Glomerular endothelial cell (primary cell): ENCODE results near the gene FAM90A26. TPM values are rescaled to one million over a fixed set of nuclear protein-coding genes. Genes with fewer than 3 reads are reported as not detected.
"Not testable (repeated sequence)": the region's sequence is repeated elsewhere in the genome, so short reads cannot be mapped to it uniquely, and the experiment has no call there.

ENCODE experiments used
- DNase-seq: peaks from one replicate; pipeline ENCODE4 v3.0.0-alpha.2; 2011; ENCODE audit warnings: low read depth, low spot score; ENCODE audit errors: extremely low read depth
- total RNA-seq: library from RNA; depleted of rRNA; stranded (reverse); fragments of >200 nt; gene quantifications from 2 replicates; pipeline ENCODE4 v1.2.3, GENCODE V29; 2015

Gene FAM90A26
- total RNA-seq, 1 donor from 2014 or later, result not detected

DNA sequence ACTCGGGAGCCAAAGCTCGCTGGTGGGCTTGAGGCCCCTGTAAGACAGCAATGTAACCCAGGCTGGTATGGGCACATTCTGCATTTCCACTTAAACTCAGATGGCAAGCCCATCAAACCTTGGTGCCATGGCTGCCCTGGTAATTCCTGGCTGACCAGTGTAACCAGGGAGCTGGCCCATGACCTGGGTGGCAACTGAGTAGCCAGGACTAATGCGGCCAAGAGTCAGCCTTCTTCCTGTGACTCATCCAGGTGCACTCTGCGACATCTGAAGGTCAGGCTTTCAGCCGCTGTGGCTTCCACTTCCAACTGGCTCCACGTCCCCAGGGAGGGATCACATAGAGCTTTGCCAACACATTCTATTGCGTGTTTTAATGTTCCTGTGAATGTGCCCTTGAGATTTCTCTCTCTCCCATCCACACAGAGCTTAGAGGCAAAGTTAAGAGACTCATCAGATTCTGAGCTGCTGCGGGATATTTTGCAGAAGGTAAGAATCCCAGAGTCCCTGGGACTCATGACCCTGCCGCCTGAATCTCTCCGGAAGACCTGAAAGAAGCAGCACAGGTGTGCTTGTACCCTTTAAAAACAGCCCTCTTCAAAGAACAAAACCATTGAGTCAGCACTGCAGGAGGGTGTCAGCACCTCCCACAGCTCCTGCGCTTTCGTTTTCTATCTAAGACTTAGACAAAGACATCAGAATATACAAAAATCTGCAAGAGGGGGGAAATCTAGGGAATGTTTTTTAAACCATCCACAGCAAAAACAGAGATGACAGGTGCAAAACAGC is 14.9 kb upstream of the FAM90A26 start:
- not testable (repeated sequence) for DNase-seq

- not testable (repeated sequence) for DNase-seq
Measured at GRCh38 chr4:9158392-9158791, 11.8 kb upstream of the FAM90A26 start.

DNA sequence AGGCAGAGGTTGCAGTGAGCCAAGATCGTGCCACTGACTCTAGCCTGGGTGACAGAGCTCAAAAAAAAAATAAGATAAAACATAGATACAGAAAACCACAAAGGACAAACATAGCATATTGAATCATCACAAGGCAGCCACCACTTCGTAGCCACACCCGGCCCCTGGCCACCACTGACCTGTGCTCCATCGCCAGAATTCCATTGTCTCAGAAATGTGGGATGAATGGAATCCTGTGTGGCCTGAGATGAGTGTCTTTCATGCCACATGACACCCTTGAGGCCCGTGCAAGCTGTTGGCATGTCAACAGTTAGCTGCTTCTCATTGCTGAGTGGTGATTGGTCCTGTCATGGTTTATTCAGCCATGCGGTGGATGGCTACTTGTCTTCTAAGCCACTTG is 10.2 kb upstream of the FAM90A26 start:
- DNase-seq, result not testable (repeated sequence)

GRCh38 chr4:9165990-9166389 is 4.2 kb upstream of the FAM90A26 start:
- DNase-seq, result not testable (repeated sequence)

DNA sequence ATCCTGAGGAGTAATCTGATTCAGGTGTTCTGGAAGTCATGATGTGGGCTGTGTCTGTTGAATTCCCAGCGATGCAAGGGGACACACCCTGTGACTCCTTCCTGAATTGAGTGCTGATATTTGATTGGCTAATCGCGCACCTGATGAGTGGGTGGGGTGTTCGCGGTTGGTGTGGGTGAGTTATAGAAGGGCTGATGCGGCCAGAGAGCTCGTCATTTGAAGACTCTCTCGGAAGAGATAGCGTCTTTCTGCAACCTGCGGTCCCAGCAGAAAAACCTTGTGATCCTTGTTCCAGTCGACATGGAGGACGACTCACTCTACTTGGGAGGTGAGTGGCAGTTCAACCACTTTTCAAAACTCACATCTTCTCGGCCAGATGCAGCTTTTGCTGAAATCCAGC is 40.1 kb downstream of the FAM90A26 start, which contains the start of gene USP17L10:
Gene USP17L10, plus strand, starts transcription at position 301 of the 400 bp plus-strand sequence. Its CDS starts 0 bp downstream, at position 301.
- DNase-seq, result not testable (repeated sequence)

DNA sequence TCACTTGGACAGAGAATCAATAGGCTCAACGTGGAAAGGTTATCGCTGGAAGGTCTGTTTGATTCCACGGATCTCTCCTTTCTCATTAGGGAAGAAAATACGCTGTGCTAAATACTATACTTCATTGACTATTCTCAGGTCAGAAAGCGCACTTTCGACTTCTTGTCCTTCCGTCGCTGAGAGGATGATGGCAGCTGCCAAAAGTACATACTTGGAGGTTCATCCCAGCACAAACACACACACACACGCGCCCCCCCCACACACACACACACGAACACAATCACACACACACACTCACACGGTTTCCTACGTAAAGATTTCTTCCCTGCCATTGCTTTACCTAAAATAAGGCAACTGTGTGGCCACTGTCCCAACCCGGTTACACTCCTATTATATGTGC is 44.5 kb downstream of the FAM90A26 start:
- DNase-seq, result not testable (repeated sequence)

DNA sequence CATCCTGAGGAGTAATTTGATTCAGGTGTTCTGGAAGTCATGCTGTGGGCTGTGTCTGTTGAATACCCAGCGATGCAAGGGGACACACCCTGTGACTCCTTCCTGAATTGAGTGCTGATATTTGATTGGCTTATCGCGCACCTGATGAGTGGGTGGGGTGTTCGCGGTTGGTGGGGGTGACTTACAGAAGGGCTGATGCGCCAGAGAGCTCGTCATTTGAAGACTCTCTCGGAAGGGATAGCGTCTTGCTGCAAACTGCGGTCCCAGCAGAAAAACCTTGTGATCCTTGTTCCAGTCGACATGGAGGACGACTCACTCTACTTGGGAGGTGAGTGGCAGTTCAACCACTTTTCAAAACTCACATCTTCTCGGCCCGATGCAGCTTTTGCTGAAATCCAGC is 44.9 kb downstream of the FAM90A26 start, which contains the start of gene USP17L11:
Gene USP17L11, plus strand, starts transcription at position 301 of the 400 bp plus-strand sequence. Its CDS starts 0 bp downstream, at position 301.
- DNase-seq, result not testable (repeated sequence)

- DNase-seq, result not testable (repeated sequence)
Measured at GRCh38 chr4:9219852-9220251, 49.6 kb downstream of the FAM90A26 start, which contains the start of gene USP17L12. Gene USP17L12 (plus strand): TSS chr4:9220152. CDS start chr4:9220152, 0 bp downstream.

DNA sequence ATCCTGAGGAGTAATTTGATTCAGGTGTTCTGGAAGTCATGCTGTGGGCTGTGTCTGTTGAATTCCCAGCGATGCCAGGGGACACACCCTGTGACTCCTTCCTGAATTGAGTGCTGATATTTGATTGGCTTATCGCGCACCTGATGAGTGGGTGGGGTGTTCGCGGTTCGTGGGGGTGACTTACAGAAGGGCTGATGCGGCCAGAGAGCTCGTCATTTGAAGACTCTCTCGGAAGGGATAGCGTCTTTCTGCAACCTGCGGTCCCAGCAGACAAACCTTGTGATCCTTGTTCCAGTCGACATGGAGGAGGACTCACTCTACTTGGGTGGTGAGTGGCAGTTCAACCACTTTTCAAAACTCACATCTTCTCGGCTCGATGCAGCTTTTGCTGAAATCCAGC is 54.4 kb downstream of the FAM90A26 start, which contains the start of gene USP17L13:
Gene USP17L13, plus strand, starts transcription at position 301 of the 400 bp plus-strand sequence. Its CDS starts 0 bp downstream, at position 301.
- DNase-seq, result not testable (repeated sequence)

Other genes starting within 250 kb of the FAM90A26 start
- not detected in 2 replicates for gene USP17L10, start 40.2 kb downstream of the FAM90A26 start, total RNA-seq
- gene USP17L11, start 45.0 kb downstream of the FAM90A26 start, total RNA-seq, result not detected in 2 replicates
- not detected in 2 replicates for gene USP17L12, start 49.7 kb downstream of the FAM90A26 start, total RNA-seq
- not detected in 2 replicates for gene USP17L13, start 54.5 kb downstream of the FAM90A26 start, total RNA-seq
- gene USP17L15, start 64.0 kb downstream of the FAM90A26 start, total RNA-seq, result not detected in 2 replicates
- not detected in 2 replicates for gene USP17L17, start 73.5 kb downstream of the FAM90A26 start, total RNA-seq
- gene USP17L18, start 78.2 kb downstream of the FAM90A26 start, total RNA-seq, result not detected in 2 replicates
- gene USP17L19, start 83.0 kb downstream of the FAM90A26 start, total RNA-seq, result not detected in 2 replicates
- not detected in 2 replicates for gene USP17L20, start 87.7 kb downstream of the FAM90A26 start, total RNA-seq
- gene USP17L21, start 92.5 kb downstream of the FAM90A26 start, total RNA-seq, result not detected in 2 replicates
- not detected in 2 replicates for gene USP17L22, start 97.2 kb downstream of the FAM90A26 start, total RNA-seq
- not detected in 2 replicates for gene USP17L24, start 154.8 kb downstream of the FAM90A26 start, total RNA-seq
- gene USP17L25, start 159.5 kb downstream of the FAM90A26 start, total RNA-seq, result not detected in 2 replicates
- not detected in 2 replicates for gene USP17L26, start 164.2 kb downstream of the FAM90A26 start, total RNA-seq
- not detected in 2 replicates for gene USP17L5, start 169.0 kb downstream of the FAM90A26 start, total RNA-seq
- not detected in 2 replicates for gene USP17L27, start 173.7 kb downstream of the FAM90A26 start, total RNA-seq
- not detected in 2 replicates for gene USP17L28, start 178.5 kb downstream of the FAM90A26 start, total RNA-seq
- not detected in 2 replicates for gene USP17L29, start 183.2 kb downstream of the FAM90A26 start, total RNA-seq
- gene USP17L30, start 192.7 kb downstream of the FAM90A26 start, total RNA-seq, result not detected in 2 replicates